ENCODE data around the gene CAMK2G.
A peak's percentile ranks its signal among the peaks of the same experiment; 100 is the strongest.

The CAMK2G gene

GRCh38 chr10:73781879-73782748 lies 92.2 kb downstream of the CAMK2G start, which contains the start of gene CHCHD1:
Gene CHCHD1 (plus strand): TSS chr10:73782048. CDS start chr10:73782076, 28 bp downstream.
- no peaks in the 10 kb centered on the region for H3K9me3 Mint-ChIP-seq
- CTCF ChIA-PET, result interaction anchor here (1.1 to 2.2 kb wide), 3 partner anchors 10 to 98 kb away, joined by 4 to 6 read pairs (median 5); a partner anchor contains a TSS
- peak; percentile 96 for DNase-seq
- no peaks in the 10 kb centered on the region for H3K27me3 Mint-ChIP-seq
- H3K27ac Mint-ChIP-seq, result peak within 1 kb of the TSS; percentile 95
- H3K4me1 Mint-ChIP-seq, result peaks cover 66% of the 10 kb centered on the region
- H3K36me3 Mint-ChIP-seq, result peaks cover 24% of the 10 kb centered on the region
- peak within 1 kb of the TSS; percentile 99 for H3K4me3 Mint-ChIP-seq

GRCh38 chr10:73781548-73781878 lies 92.8 kb downstream of the CAMK2G start:
- Mint-ChIP-seq H3K27me3 (no peaks in the 10 kb centered on the region), H3K4me3 (peak overlapping the region; percentile 99), H3K4me1 (peaks cover 67% of the 10 kb centered on the region), H3K27ac (peak overlapping the region; percentile 95), H3K36me3 (peaks cover 27% of the 10 kb centered on the region), H3K9me3 (no peaks in the 10 kb centered on the region)
- CTCF ChIA-PET, result interaction anchor here (1.0 to 2.2 kb wide), 3 partner anchors 9 to 13 kb away, joined by 4 to 6 read pairs (median 5); a partner anchor contains a TSS
- no peak for DNase-seq

GRCh38 chr10:73780966-73781365 lies 93.4 kb downstream of the CAMK2G start:
- H3K27me3 Mint-ChIP-seq, result no peaks in the 10 kb centered on the region
- H3K9me3 Mint-ChIP-seq, result no peaks in the 10 kb centered on the region
- H3K27ac Mint-ChIP-seq, result peak overlapping the region; percentile 95
- CTCF ChIA-PET, result interaction anchor here (1.0 to 2.2 kb wide), 2 partner anchors 8 to 13 kb away, joined by 4 to 6 read pairs; no protein-coding TSS in a partner anchor
- H3K36me3 Mint-ChIP-seq, result peaks cover 24% of the 10 kb centered on the region
- H3K4me1 Mint-ChIP-seq, result peaks cover 62% of the 10 kb centered on the region
- peak overlapping the region; percentile 99 for H3K4me3 Mint-ChIP-seq
- no peak for DNase-seq

- H3K4me3 Mint-ChIP-seq, result peak overlapping the region; percentile 99
- DNase-seq, result no peak
- no peaks in the 10 kb centered on the region for H3K9me3 Mint-ChIP-seq
- H3K27ac Mint-ChIP-seq, result peak overlapping the region; percentile 83
- H3K36me3 Mint-ChIP-seq, result peaks cover 28% of the 10 kb centered on the region
- CTCF ChIA-PET, result interaction anchor here (1.0 to 2.2 kb wide), 2 partner anchors 7 to 12 kb away, joined by 4 to 6 read pairs; no protein-coding TSS in a partner anchor
- no peaks in the 10 kb centered on the region for H3K27me3 Mint-ChIP-seq
- H3K4me1 Mint-ChIP-seq, result peaks cover 66% of the 10 kb centered on the region
Measured at GRCh38 chr10:73780301-73780700, 94.1 kb downstream of the CAMK2G start.

- no peaks in the 10 kb centered on the region for H3K9me3 Mint-ChIP-seq
- H3K4me1 Mint-ChIP-seq, result peaks cover 65% of the 10 kb centered on the region
- peaks cover 33% of the 10 kb centered on the region for H3K36me3 Mint-ChIP-seq
Measured at GRCh38 chr10:73779539-73780197, 94.7 kb downstream of the CAMK2G start.

GRCh38 chr10:73779018-73779417 lies 95.3 kb downstream of the CAMK2G start:
- H3K4me3 Mint-ChIP-seq, result no peak overlapping the region
- no peaks in the 10 kb centered on the region for H3K9me3 Mint-ChIP-seq
- DNase-seq, result no peak
- H3K36me3 Mint-ChIP-seq, result peaks cover 39% of the 10 kb centered on the region
- no peaks in the 10 kb centered on the region for H3K27me3 Mint-ChIP-seq
- peaks cover 64% of the 10 kb centered on the region for H3K4me1 Mint-ChIP-seq
- CTCF ChIA-PET, result interaction anchor here (0.6 to 0.9 kb wide), 2 partner anchors 26 to 31 kb away, joined by 3 to 4 read pairs; no protein-coding TSS in a partner anchor
- no peak overlapping the region for H3K27ac Mint-ChIP-seq

More at GRCh38 chr10:73779539-73780197, 94.7 kb downstream of the CAMK2G start:
- CTCF ChIA-PET, result interaction anchor here (0.9 to 2.2 kb wide), 2 partner anchors 12 to 31 kb away, joined by 4 to 6 read pairs; no protein-coding TSS in a partner anchor
- no peak overlapping the region for H3K27ac Mint-ChIP-seq
- no peak for DNase-seq
- H3K4me3 Mint-ChIP-seq, result peak overlapping the region; percentile 23
- no peaks in the 10 kb centered on the region for H3K27me3 Mint-ChIP-seq

- no peaks in the 10 kb centered on the region for H3K9me3 Mint-ChIP-seq
- peaks cover 61% of the 10 kb centered on the region for H3K36me3 Mint-ChIP-seq
- CTCF ChIA-PET, result interaction anchor here (1.0 kb wide), 2 partner anchors 9 to 11 kb away, joined by 3 read pairs; no protein-coding TSS in a partner anchor
- H3K27ac Mint-ChIP-seq, result no peak overlapping the region
- peaks cover 7% of the 10 kb centered on the region for H3K27me3 Mint-ChIP-seq
- peak overlapping the region; percentile 97 for H3K4me3 Mint-ChIP-seq
- H3K4me1 Mint-ChIP-seq, result peaks cover 59% of the 10 kb centered on the region
- no peak for DNase-seq
Measured at GRCh38 chr10:73774637-73775036, 99.7 kb downstream of the CAMK2G start.

GRCh38 chr10:73773152-73773879 lies 101.0 kb downstream of the CAMK2G start:
- CTCF ChIA-PET, result interaction anchor here (0.6 to 1.7 kb wide), 7 partner anchors 8 to 105 kb away, joined by 3 to 5 read pairs (median 3); no protein-coding TSS in a partner anchor
- no peaks in the 10 kb centered on the region for H3K9me3 Mint-ChIP-seq
- H3K4me1 Mint-ChIP-seq, result peaks cover 66% of the 10 kb centered on the region
- H3K27me3 Mint-ChIP-seq, result peaks cover 7% of the 10 kb centered on the region
- H3K27ac Mint-ChIP-seq, result peak overlapping the region; percentile 93
- no peak for DNase-seq
- H3K4me3 Mint-ChIP-seq, result peak overlapping the region; percentile 97
- H3K36me3 Mint-ChIP-seq, result peaks cover 65% of the 10 kb centered on the region

GRCh38 chr10:73772281-73773151 lies 101.8 kb downstream of the CAMK2G start:
- Mint-ChIP-seq H3K4me3 (peak overlapping the region; percentile 97), H3K36me3 (peaks cover 67% of the 10 kb centered on the region), H3K27ac (peak overlapping the region; percentile 93), H3K27me3 (peaks cover 7% of the 10 kb centered on the region), H3K9me3 (no peaks in the 10 kb centered on the region), H3K4me1 (peaks cover 70% of the 10 kb centered on the region)
- CTCF ChIA-PET, result interaction anchor here (0.9 to 2.0 kb wide), 7 partner anchors 8 to 105 kb away, joined by 3 to 7 read pairs (median 4); partner anchors contain the start of genes CHCHD1 and ZSWIM8
- DNase-seq, result peak; percentile 88

GRCh38 chr10:73771722-73772280 lies 102.6 kb downstream of the CAMK2G start:
- Mint-ChIP-seq H3K4me3 (peak overlapping the region; percentile 97), H3K27ac (peak overlapping the region; percentile 93), H3K36me3 (peaks cover 68% of the 10 kb centered on the region), H3K4me1 (peaks cover 68% of the 10 kb centered on the region), H3K9me3 (no peaks in the 10 kb centered on the region), H3K27me3 (peaks cover 7% of the 10 kb centered on the region)
- DNase-seq, result peak; percentile 86
- CTCF ChIA-PET, result interaction anchor here (0.9 to 2.0 kb wide), 6 partner anchors 10 to 106 kb away, joined by 3 to 7 read pairs (median 4); partner anchors contain the start of genes CHCHD1 and ZSWIM8

GRCh38 chr10:73769396-73769795 lies 105.0 kb downstream of the CAMK2G start:
- Mint-ChIP-seq H3K27me3 (peaks cover 7% of the 10 kb centered on the region), H3K36me3 (peaks cover 73% of the 10 kb centered on the region), H3K4me1 (peaks cover 59% of the 10 kb centered on the region), H3K27ac (peak overlapping the region; percentile 67), H3K4me3 (no peak overlapping the region), H3K9me3 (no peaks in the 10 kb centered on the region)
- no peak for DNase-seq
- CTCF ChIA-PET, result interaction anchor here (0.7 to 2.5 kb wide), 7 partner anchors 11 to 246 kb away, joined by 3 to 20 read pairs (median 5); partner anchors contain the start of gene SEC24C

GRCh38 chr10:73768881-73769280 lies 105.5 kb downstream of the CAMK2G start:
- Mint-ChIP-seq H3K4me3 (no peak overlapping the region), H3K36me3 (peaks cover 70% of the 10 kb centered on the region), H3K27ac (peak overlapping the region; percentile 67), H3K4me1 (peaks cover 55% of the 10 kb centered on the region), H3K27me3 (peaks cover 7% of the 10 kb centered on the region), H3K9me3 (no peaks in the 10 kb centered on the region)
- peak; percentile 84 for DNase-seq
- CTCF ChIA-PET, result interaction anchor here (0.7 to 2.5 kb wide), 8 partner anchors 9 to 246 kb away, joined by 3 to 20 read pairs (median 5); partner anchors contain the start of genes CHCHD1 and SEC24C
